ENCODE results near the gene FLT1.

The FLT1 gene

DNA sequence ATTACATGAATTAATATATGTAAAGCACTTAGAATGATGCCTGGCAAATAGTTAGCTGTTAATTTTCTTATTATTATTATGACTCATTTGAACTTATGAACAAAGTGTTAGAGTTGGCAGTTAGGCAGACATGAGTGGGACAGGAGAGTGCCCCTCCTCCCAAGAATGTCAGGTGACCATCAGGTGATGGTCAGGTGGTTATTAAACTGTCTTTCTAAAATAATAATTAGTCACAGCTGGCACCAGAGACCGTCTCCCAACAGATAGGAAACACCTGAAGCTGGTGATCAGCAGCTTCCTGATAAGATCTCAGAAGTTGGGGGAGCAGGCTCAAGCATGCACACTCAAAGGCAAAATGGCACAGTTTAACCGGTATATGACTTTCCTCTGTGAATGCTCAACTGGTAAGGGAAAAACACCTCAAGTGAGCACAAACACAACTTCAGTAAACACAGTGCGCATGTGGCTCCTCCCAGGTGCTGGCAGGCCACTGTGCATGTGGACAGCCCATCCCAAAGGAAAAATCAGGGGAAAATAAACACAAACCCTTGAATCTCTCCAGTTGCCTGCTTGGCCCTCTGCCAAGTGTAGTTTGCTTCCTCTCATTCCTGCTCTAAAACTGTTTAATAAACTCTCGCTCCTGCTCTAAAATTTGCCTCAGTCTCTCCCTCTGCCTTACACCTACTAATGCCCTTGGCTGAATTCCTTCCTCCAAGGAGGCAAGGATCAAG is 54.0 kb downstream of the FLT1 start:
- TF ChIP-seq SUZ12 (IDR thresholded peaks at IDR 0.05; ENCODE audit: extremely low read depth, insufficient read depth, insufficient read length) (no peak), ZNF274 (IDR thresholded peaks at IDR 0.05; ENCODE audit: low read depth, low read length) (no peak)
- H3K27me3 ChIP-seq (ENCODE audit: insufficient read depth, insufficient read length): no peaks in the 10 kb centered on the region
- H3K4me1 ChIP-seq (ENCODE audit: insufficient read depth, insufficient read length): peaks cover 5% of the 10 kb centered on the region
- no peak overlapping the region for H3K4me3 ChIP-seq (ENCODE audit: insufficient read length, low read depth)
- H3K9ac ChIP-seq (ENCODE audit: insufficient read length, low read depth): no peak overlapping the region
- H3K36me3 ChIP-seq (ENCODE audit: insufficient read depth, insufficient read length, low read length): no peaks in the 10 kb centered on the region
- H3K9me3 ChIP-seq (ENCODE audit: insufficient read depth, low read length): no peaks in the 10 kb centered on the region
- DNase-seq (ENCODE audit: low read depth, low spot score): no peak

DNA sequence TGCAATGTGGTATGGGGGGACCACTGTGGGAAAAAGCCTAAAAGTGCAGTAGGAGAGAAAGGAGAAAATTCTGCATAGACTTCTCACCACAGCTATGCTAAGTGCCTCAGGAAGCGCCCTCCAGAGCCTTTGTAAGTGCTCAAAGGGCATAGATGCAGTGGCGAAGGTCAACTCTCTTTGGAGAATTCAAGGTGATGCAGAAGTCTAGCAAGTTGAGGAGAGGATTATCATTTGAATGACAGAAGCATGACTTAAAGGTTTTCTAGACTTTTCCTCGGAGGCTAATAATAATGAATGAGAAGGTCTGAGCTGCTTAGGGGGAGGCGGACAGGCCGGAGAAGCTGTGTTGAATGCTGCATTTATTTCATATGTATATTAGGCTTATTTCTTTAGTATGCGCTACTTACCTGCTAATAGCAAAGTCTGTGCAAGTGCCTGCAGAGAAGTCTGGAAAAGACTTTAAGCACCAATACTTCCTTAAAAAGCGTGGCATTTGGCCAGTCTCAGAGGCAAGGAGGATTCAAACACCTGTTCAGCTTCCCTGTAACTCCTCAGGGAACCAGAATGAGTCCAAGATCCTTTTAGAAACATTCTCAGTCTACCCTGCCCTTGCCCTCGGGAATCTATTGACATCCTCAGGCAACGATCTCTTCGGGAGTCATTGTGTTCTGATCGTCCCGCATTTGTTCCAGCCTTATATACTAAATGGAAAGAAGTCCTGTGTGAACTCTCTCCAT is 56.2 kb downstream of the FLT1 start:
- no peak for TF ChIP-seq ZNF274 (IDR thresholded peaks at IDR 0.05; ENCODE audit: low read depth, low read length)
- peak; percentile 84 for DNase-seq (ENCODE audit: low read depth, low spot score)
- peaks cover 5% of the 10 kb centered on the region for H3K4me1 ChIP-seq (ENCODE audit: insufficient read depth, insufficient read length)
- H3K4me3 ChIP-seq (ENCODE audit: insufficient read length, low read depth): no peak overlapping the region
- H3K9ac ChIP-seq (ENCODE audit: insufficient read length, low read depth): no peak overlapping the region
- peaks cover 4% of the 10 kb centered on the region for H3K36me3 ChIP-seq (ENCODE audit: insufficient read depth, insufficient read length, low read length)
- H3K9me3 ChIP-seq (ENCODE audit: insufficient read depth, low read length): no peaks in the 10 kb centered on the region
- H3K27me3 ChIP-seq (ENCODE audit: insufficient read depth, insufficient read length): no peaks in the 10 kb centered on the region

DNA sequence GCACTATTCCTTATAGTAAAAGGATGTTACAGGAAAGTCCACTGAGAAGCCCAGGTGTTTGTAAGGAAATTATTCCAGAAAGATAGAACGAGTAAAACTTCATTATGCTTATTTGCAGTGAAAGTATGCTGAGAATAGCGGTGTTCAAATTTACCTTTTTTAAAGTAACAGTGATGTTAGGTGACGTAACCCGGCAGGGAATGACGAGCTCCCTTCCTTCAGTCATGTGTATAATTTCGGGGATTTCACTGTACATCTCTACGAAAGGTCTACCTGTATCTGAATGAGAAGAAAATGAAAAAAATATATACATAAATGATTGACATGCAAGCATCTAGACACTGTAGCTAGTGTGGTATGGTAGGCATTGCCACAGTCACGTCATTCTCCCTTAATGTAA is 56.9 kb downstream of the FLT1 start:
- Histone ChIP-seq H3K4me3 (ENCODE audit: insufficient read length, low read depth) (no peak overlapping the region), H3K4me1 (ENCODE audit: insufficient read depth, insufficient read length) (peaks cover 5% of the 10 kb centered on the region)

DNA sequence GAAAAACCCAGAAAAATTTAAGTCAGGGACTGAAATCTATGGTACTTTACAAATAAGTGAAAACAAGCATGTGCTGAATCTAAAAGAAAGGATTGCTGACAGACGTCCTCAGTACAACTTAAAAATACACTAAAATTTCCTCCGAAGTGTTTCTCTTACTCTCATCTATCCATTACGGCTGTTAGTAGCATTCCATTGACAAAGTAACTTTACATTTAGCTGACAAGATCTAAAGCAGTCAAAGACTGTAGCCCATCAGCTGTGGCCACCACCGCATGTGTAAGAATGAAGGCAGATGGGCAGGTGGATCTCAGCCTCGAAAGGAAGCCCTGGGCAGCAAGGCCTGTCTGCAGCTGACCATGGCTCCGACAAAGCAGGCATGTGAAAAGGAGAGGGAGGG is 59.0 kb downstream of the FLT1 start:
- peaks cover 15% of the 10 kb centered on the region for H3K36me3 ChIP-seq (ENCODE audit: insufficient read depth, insufficient read length, low read length)

More for the DNA sequence above, 56.9 kb downstream of the FLT1 start:
- Histone ChIP-seq H3K9ac (ENCODE audit: insufficient read length, low read depth) (no peak overlapping the region), H3K36me3 (ENCODE audit: insufficient read depth, insufficient read length, low read length) (peaks cover 10% of the 10 kb centered on the region), H3K27me3 (ENCODE audit: insufficient read depth, insufficient read length) (no peaks in the 10 kb centered on the region), H3K9me3 (ENCODE audit: insufficient read depth, low read length) (no peaks in the 10 kb centered on the region)
- DNase-seq (ENCODE audit: low read depth, low spot score): no peak
- TF ChIP-seq YY1 (IDR thresholded peaks at IDR 0.05; ENCODE audit: insufficient read depth, insufficient read length) (no peak), ZNF274 (IDR thresholded peaks at IDR 0.05; ENCODE audit: low read depth, low read length) (no peak), SUZ12 (IDR thresholded peaks at IDR 0.05; ENCODE audit: extremely low read depth, insufficient read depth, insufficient read length) (no peak)

DNA sequence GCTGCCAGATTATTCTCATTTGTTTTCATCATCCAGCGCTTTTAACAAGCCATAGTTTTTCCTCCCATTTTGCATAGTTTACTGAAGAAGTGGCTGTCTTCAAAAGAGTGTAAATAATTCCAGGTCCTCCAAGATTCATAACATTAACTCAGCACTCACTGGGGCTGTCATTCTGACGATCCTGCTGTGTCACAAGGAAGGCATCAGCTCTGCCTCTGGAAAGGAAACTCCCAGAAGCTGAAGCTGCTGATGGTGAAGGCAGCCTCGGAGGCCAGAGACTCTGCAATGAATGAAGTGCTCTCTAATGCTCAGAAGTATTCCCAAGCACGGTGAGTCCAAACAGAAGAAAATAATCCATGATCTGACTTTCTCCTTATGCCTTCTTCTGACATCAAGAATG is 60.0 kb downstream of the FLT1 start:
- no peaks in the 10 kb centered on the region for H3K4me1 ChIP-seq (ENCODE audit: insufficient read depth, insufficient read length)
- TF ChIP-seq ZNF274 (IDR thresholded peaks at IDR 0.05; ENCODE audit: low read depth, low read length) (no peak), SUZ12 (IDR thresholded peaks at IDR 0.05; ENCODE audit: extremely low read depth, insufficient read depth, insufficient read length) (no peak), YY1 (IDR thresholded peaks at IDR 0.05; ENCODE audit: insufficient read depth, insufficient read length) (no peak)
- no peak overlapping the region for H3K9ac ChIP-seq (ENCODE audit: insufficient read length, low read depth)
- H3K9me3 ChIP-seq (ENCODE audit: insufficient read depth, low read length): no peaks in the 10 kb centered on the region
- no peak for DNase-seq (ENCODE audit: low read depth, low spot score)
- no peaks in the 10 kb centered on the region for H3K27me3 ChIP-seq (ENCODE audit: insufficient read depth, insufficient read length)
- peaks cover 15% of the 10 kb centered on the region for H3K36me3 ChIP-seq (ENCODE audit: insufficient read depth, insufficient read length, low read length)
- H3K4me3 ChIP-seq (ENCODE audit: insufficient read length, low read depth): no peak overlapping the region

More for the DNA sequence above, 59.0 kb downstream of the FLT1 start:
- H3K9me3 ChIP-seq (ENCODE audit: insufficient read depth, low read length): no peaks in the 10 kb centered on the region
- no peak overlapping the region for H3K9ac ChIP-seq (ENCODE audit: insufficient read length, low read depth)
- no peaks in the 10 kb centered on the region for H3K27me3 ChIP-seq (ENCODE audit: insufficient read depth, insufficient read length)
- no peak for DNase-seq (ENCODE audit: low read depth, low spot score)
- TF ChIP-seq ZNF274 (IDR thresholded peaks at IDR 0.05; ENCODE audit: low read depth, low read length): no peak
- TF ChIP-seq YY1 (IDR thresholded peaks at IDR 0.05; ENCODE audit: insufficient read depth, insufficient read length): no peak
- no peak for TF ChIP-seq SUZ12 (IDR thresholded peaks at IDR 0.05; ENCODE audit: extremely low read depth, insufficient read depth, insufficient read length)
- peaks cover 5% of the 10 kb centered on the region for H3K4me1 ChIP-seq (ENCODE audit: insufficient read depth, insufficient read length)
- H3K4me3 ChIP-seq (ENCODE audit: insufficient read length, low read depth): no peak overlapping the region

DNA sequence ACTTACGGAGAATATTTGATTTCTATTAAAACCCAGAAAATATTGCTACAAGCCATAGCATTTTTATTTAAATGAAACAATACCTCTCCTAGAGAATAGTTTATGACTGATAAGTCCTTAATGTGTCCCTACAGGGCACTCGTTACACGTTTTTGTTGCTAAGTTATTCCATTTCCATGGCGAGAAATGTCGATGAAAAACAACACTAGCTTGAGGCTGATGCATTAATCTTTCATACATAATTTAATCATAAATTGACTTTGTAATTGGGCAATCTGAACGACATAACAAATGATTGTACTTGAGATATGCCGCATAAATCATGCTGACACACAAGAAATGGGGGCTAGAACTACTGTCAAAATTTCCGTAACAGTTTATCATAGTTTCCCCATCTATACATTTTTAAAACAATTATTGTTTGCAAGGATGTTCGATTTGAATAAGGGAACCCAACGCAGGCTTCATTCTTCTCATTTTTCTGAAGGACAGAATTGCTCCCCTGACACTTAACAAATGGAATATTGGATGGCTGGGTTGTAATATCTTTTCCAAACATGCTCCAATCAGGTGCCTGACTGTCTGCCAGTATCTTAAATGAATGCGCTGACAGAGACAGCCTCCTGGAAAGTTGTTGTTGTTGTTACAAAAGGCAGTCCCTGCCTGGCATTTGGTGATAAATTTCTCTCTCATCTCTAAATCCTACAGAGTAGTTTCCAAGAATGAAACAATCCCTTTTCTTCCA is 61.9 kb downstream of the FLT1 start:
- no peaks in the 10 kb centered on the region for H3K4me1 ChIP-seq (ENCODE audit: insufficient read depth, insufficient read length)
- H3K9me3 ChIP-seq (ENCODE audit: insufficient read depth, low read length): no peaks in the 10 kb centered on the region
- no peak overlapping the region for H3K4me3 ChIP-seq (ENCODE audit: insufficient read length, low read depth)
- H3K9ac ChIP-seq (ENCODE audit: insufficient read length, low read depth): no peak overlapping the region
- DNase-seq (ENCODE audit: low read depth, low spot score): no peak
- no peak for TF ChIP-seq SUZ12 (IDR thresholded peaks at IDR 0.05; ENCODE audit: extremely low read depth, insufficient read depth, insufficient read length)
- TF ChIP-seq YY1 (IDR thresholded peaks at IDR 0.05; ENCODE audit: insufficient read depth, insufficient read length): no peak
- no peak for TF ChIP-seq ZNF274 (IDR thresholded peaks at IDR 0.05; ENCODE audit: low read depth, low read length)
- no peaks in the 10 kb centered on the region for H3K27me3 ChIP-seq (ENCODE audit: insufficient read depth, insufficient read length)
- H3K36me3 ChIP-seq (ENCODE audit: insufficient read depth, insufficient read length, low read length): peaks cover 20% of the 10 kb centered on the region

DNA sequence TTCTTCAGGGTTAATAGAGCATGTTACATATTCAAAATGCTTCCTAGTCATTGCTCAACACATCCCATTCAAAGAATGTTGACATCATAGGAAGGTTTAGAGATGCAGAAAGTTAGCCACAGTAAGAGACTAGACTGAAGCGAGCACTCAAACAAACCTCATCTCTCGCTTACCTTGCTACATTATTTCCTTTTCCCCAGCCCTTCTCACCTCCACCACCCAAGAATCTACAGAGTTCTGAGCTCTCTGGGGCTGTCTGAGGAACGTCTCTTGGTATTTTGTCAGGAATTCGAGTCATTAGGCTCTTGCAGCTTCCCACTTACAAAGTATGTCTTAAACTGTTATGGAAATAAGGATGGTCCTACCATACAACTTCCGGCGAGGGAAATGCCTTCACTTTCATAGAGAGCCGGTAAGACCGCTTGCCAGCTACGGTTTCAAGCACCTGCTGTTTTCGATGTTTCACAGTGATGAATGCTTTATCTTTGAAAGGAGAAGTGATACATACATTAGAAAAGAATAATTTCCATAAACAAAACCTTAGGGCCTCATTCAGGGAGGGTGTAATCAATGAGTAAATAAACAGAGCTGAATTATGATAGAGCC is 65.1 kb downstream of the FLT1 start:
- no peaks in the 10 kb centered on the region for H3K4me1 ChIP-seq (ENCODE audit: insufficient read depth, insufficient read length)
- TF ChIP-seq SUZ12 (IDR thresholded peaks at IDR 0.05; ENCODE audit: extremely low read depth, insufficient read depth, insufficient read length) (no peak), ZNF274 (IDR thresholded peaks at IDR 0.05; ENCODE audit: low read depth, low read length) (no peak), YY1 (IDR thresholded peaks at IDR 0.05; ENCODE audit: insufficient read depth, insufficient read length) (no peak)
- DNase-seq (ENCODE audit: low read depth, low spot score): peak; percentile 78
- H3K36me3 ChIP-seq (ENCODE audit: insufficient read depth, insufficient read length, low read length): peaks cover 42% of the 10 kb centered on the region
- no peaks in the 10 kb centered on the region for H3K9me3 ChIP-seq (ENCODE audit: insufficient read depth, low read length)
- H3K4me3 ChIP-seq (ENCODE audit: insufficient read length, low read depth): no peak overlapping the region
- H3K27me3 ChIP-seq (ENCODE audit: insufficient read depth, insufficient read length): no peaks in the 10 kb centered on the region
- H3K9ac ChIP-seq (ENCODE audit: insufficient read length, low read depth): no peak overlapping the region

Measured in NT2/D1 (cell line).